Measurements from ENCODE around the gene CEP43. TPM values are rescaled to one million over a fixed set of nuclear protein-coding genes. Genes with fewer than 3 reads are reported as not detected.

Gene CEP43, protein sequence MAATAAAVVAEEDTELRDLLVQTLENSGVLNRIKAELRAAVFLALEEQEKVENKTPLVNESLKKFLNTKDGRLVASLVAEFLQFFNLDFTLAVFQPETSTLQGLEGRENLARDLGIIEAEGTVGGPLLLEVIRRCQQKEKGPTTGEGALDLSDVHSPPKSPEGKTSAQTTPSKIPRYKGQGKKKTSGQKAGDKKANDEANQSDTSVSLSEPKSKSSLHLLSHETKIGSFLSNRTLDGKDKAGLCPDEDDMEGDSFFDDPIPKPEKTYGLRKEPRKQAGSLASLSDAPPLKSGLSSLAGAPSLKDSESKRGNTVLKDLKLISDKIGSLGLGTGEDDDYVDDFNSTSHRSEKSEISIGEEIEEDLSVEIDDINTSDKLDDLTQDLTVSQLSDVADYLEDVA
- 6.9 and 9.4 TPM in 2 replicates for total RNA-seq

GRCh38 chr6:166999145-166999883 lies at the start of gene CEP43:
TSS of gene CEP43 (plus strand) at chr6:166999397. CDS start at chr6:166999413, 16 bp downstream.

DNA sequence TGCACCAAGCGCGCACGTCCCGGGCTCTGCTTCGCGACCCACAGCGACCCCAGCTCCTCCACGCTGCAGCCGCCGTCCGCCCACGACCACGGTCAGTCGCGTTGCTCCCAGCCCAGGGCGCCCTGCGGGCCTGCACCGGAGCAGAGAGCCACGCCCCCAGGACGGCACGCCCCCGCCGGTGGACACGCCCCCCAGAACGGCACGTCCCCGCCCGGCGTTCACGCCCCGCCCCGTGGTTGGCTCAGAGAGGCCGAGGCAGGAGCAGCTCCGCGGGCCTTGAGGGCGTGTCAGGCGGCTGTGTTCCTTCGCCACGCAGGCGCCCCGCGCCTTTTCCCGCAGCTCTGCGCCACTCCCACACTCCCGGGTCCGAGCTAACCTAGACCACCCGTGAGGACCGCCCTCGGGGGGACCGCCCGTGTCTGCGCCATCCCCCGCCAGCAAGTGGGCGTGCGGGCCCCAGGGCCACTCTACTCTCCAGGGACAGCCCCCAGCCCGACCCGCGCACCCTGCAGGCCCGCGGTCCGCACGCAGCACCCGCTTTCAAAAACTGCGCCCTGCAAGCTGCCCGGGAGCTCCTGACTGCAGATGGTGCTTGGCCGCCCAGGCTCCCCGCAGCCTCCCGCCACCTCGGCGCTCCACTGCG lies 42.6 kb upstream of the CEP43 start, which contains the start of gene RNASET2:
RNASET2 (minus strand) TSS at position 107 of the 643 bp plus-strand sequence. CDS start 368 bp downstream, outside the sequence.

Other genes starting within 250 kb of the CEP43 start
- gene RNASET2, start 42.8 kb upstream of the CEP43 start, total RNA-seq, result 52.0 and 62.6 TPM in 2 replicates
- not detected in 2 replicates for gene CCR6, start 123.7 kb downstream of the CEP43 start, total RNA-seq
- gene GPR31, start 158.6 kb downstream of the CEP43 start, total RNA-seq, result not detected in 2 replicates

Data from cardiac atrium fibroblast (primary cell).